Measurements from ENCODE around the gene OSBPL6. TPM values are rescaled to one million over a fixed set of nuclear protein-coding genes. Genes with fewer than 3 reads are reported as not detected.

Gene OSBPL6
- total RNA-seq, 1 experiment from 2014 or later: 4.6 TPM

GRCh38 chr2:178383718-178384117 is 189.4 kb downstream of the OSBPL6 start:
- Mint-ChIP-seq H3K27ac (peak overlapping the region in 1 of 3 experiments; percentile 1; a peak in 1 of 7 replicates), H3K27me3 (ENCODE audit: low read depth) (no peaks in the 10 kb centered on the region), H3K36me3 (ENCODE audit: insufficient read depth in 1 of 3, low read depth in 3 of 3) (no peaks in the 10 kb centered on the region), H3K4me3 (no peak overlapping the region), H3K9me3 (no peaks in the 10 kb centered on the region), H3K4me1 (peaks cover 7 to 14% of the 10 kb centered on the region in 2 experiments)
- H2BK5ac ChIP-seq (ENCODE audit: insufficient read length, low read length): no peak overlapping the region
- H2AK5ac ChIP-seq (ENCODE audit: insufficient read length, low read length): no peak overlapping the region
- no peak overlapping the region for H2BK120ac ChIP-seq (ENCODE audit: low read depth, low read length, poor library complexity, severe bottlenecking)
- H3K27ac ChIP-seq (ENCODE audit: insufficient read length, low read depth, low read length): no peak overlapping the region
- no peak overlapping the region for H3K14ac ChIP-seq (ENCODE audit: insufficient read depth, low read length)
- no peaks in the 10 kb centered on the region for H4K20me1 ChIP-seq (ENCODE audit: control insufficient read depth, insufficient read depth, insufficient read length)
- no peak for TF ChIP-seq CTCF (conservative IDR thresholded peaks at IDR 0.05)
- no peak overlapping the region for H2BK15ac ChIP-seq (ENCODE audit: low read depth, low read length)
- H4K91ac ChIP-seq (ENCODE audit: insufficient read length, low read depth, low read length): no peak overlapping the region
- no peak overlapping the region for H3T11ph ChIP-seq (ENCODE audit: low read length)
- no peak overlapping the region for H3K4ac ChIP-seq (ENCODE audit: low read depth, low read length)
- no peaks in the 10 kb centered on the region for H3K79me1 ChIP-seq (ENCODE audit: insufficient read depth, low read depth, low read length, poor library complexity, severe bottlenecking)
- no peak for DNase-seq
- no peaks in the 10 kb centered on the region for H3K4me1 ChIP-seq (ENCODE audit: insufficient read depth, low read length)
- H3K56ac ChIP-seq (ENCODE audit: insufficient read length, low read depth, low read length): no peak overlapping the region
- no peak overlapping the region for H3K9ac ChIP-seq (ENCODE audit: extremely low read depth, insufficient read length, low read length)
- no peak overlapping the region for H2BK12ac ChIP-seq (ENCODE audit: insufficient read length, low read depth, low read length)
- H3K79me2 ChIP-seq (ENCODE audit: insufficient read depth, low read length): no peaks in the 10 kb centered on the region
- H3K23ac ChIP-seq (ENCODE audit: insufficient read length, low read depth, low read length): no peak overlapping the region
- no peak overlapping the region for H4K5ac ChIP-seq (ENCODE audit: insufficient read length, low read depth, low read length)
- no peak overlapping the region for H3K4me2 ChIP-seq (ENCODE audit: insufficient read depth, insufficient read length, low read length)
- no peaks in the 10 kb centered on the region for H3K9me3 ChIP-seq (ENCODE audit: control insufficient read depth, low read depth, low read length)
- H3K27me3 ChIP-seq (ENCODE audit: insufficient read depth, low read length): no peaks in the 10 kb centered on the region
- no peak overlapping the region for H2BK20ac ChIP-seq (ENCODE audit: low read depth, low read length, poor library complexity, severe bottlenecking)
- no peak overlapping the region for H3K18ac ChIP-seq (ENCODE audit: insufficient read length, low read depth, low read length)
- no peak overlapping the region for H4K8ac ChIP-seq (replicated peaks; ENCODE audit: insufficient read length, low read depth, low read length)
- no peaks in the 10 kb centered on the region for H3K23me2 ChIP-seq (ENCODE audit: insufficient read length, low read depth, low read length, poor library complexity, severe bottlenecking)
- WGBS (ENCODE audit: extremely low coverage, insufficient read length, low lambda C conversion rate): no CpG with 5 or more reads among the region's 5 CpGs
- no peak overlapping the region for H2AFZ ChIP-seq (ENCODE audit: low read length)

All from H9 (cell line).